IPS DF 19.7 (cell line): ENCODE data around the gene PDE4D.
A peak's percentile ranks its signal among the peaks of the same experiment; 100 is the strongest.
"Not testable (repeated sequence)": the region's sequence is repeated elsewhere in the genome, so short reads cannot be mapped to it uniquely, and the experiment has no call there.

Experiments
- DNase-seq: peaks from one replicate; pipeline ENCODE4 v3.0.0-alpha.2; 2013; ENCODE audit warnings: low read depth, low spot score

PDE4D gene

DNA sequence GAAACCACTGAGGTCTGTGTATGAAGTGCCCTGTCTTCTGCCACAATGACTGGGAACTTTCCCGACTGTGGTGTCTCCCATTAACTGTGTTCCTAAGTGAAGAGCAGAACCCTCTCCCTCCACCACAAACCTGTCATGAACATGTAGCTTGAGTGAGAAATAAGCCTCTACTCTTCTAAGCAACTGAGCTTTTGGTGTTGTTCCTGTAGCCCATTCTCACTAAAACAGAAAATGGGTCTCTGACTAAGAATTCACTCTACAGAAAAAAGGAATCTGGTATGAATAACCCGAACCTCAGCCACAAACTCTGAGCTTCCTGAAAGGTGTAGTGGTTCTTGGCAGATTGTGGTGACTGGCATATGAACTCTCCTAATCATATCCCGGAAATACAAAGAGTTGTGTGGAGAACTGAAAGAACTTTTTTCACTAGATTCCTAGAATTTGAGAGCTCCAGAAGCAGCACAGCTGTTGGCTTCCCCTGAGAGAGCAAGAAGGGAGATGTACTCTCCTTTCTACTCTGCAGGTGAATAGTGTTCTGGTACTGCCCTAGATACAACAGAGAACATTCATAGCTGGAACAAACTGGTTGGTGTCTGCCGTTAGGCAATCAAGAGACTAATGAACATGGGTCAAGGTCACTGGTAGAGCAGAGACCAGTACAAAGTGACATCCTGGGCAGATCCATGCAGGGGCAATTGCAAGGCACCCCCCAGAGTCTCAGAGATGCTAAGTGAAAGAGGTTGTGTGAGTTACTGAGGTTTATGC is 283.8 kb downstream of the PDE4D start:
- no peak for DNase-seq

DNA sequence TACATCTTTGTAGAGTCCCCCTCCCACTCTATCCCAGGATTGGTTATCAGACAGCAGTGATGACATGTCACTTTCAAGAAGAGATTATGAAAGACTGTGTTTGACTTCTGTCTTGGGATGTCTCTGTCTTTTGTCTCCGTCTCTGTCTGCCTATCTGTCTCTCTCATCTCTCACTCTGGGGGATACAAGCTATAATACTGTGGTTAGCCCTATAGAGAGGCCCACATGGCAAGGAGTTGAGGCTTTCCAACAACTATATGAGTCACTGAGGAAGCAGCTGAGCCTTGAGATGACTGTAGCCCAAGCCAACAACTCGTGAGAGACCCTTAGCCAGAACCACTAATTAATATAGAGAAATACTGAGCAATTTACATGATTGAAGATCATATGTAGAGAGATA is 284.8 kb downstream of the PDE4D start:
- no peak for DNase-seq

DNA sequence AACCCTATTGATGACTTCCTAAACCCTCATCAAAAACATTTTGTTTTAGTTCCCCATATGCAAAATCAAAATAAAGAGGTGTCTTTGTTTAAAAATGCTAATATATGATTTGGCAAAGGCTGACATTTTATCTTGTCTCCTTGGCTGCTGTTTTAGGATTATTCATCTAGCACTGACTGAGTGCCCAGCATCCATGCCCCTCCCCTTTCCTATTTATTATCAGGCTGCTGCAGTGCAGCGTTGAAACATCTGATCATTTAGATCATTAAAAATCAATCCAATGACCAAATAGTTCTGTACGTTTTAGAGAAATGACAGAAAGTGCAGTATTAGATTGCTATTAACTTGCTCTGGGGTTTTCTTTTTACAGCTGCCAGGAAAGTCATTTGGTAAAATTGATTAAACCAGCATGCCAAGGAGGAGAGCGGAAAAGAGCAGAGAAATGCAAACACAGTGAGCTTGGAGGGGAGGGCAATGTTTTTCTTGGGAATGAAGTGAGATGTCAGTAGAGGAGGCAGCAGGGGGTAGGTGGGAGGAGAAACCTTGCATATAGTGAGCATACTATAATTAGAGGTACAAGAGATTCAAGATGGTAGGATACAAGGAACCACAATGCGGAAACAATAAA is 286.3 kb downstream of the PDE4D start:
- DNase-seq = no peak

DNA sequence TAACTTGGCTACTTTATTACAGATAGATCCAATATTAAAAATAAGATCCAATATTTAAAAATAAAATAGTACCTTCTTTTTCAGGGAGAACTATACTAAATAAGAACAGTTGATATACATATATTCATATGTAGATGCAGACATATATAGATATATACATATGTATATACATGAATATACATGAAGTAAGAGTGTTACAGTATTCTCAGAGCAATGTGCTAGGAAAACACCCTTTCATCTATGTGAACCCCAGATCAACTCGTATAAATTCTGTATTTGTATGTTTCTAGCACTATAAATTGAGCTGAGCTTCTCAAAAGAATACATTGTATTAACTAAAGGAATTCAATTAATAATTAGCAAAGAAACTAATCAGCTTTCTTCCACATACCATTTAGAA is 287.6 kb downstream of the PDE4D start:
- DNase-seq = no peak

DNA sequence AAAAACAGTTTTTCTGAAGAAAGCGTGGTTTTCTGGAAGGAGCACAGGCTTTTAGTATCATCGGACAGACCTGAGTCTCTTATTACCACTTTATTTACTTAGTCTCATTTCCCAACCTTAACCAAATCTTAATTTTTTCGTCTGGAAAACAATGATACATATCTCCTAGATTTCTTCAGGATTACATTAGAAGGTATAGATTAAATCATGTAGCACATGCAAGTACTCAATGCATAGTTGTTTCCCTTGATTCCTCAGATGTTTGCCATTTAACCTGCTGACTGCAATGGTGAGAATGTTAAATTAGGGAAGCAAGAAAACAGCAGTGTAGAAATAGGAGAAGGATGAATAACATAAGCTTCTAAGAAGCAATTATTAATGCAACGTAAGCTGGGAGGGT is 289.4 kb downstream of the PDE4D start:
- no peak for DNase-seq

DNA sequence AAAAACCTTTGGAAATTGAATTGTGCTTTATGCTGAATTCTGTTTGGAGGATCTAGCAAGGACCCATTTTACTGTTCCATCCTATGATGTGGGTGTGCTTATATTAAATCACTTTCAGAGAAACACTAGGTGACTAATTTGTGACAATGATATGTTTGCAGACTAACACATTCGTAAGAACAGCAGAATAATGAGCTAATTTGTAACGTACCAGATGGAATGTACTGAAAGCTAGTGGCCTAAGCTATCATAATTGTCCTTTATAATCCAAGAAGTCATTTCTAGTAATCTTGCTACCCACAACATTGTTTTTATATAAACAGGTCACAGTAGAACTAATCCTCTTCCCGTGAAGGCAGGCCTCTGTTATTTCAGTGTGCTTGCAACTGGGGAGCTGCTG is 292.5 kb downstream of the PDE4D start:
- DNase-seq = no peak

DNA sequence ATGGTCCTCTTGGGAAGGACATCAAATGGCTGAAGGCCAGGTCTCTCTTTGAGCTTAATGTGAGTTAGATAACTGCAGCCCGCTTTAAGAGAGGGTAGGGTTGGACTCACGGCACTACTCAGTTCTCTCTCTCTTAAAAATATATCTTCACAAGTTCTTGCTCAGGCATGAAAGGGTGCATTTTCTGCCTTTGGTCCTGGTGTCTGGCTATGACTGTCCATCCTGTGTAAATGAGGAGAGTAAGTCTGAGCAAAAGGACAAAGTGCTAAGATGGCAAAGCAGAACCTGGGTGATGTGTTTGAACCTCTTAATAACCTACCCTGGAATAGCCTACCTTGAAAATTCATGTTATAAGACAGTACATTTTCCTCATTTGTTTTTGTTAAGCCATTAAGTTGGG is 293.4 kb downstream of the PDE4D start:
- DNase-seq = no peak

DNA sequence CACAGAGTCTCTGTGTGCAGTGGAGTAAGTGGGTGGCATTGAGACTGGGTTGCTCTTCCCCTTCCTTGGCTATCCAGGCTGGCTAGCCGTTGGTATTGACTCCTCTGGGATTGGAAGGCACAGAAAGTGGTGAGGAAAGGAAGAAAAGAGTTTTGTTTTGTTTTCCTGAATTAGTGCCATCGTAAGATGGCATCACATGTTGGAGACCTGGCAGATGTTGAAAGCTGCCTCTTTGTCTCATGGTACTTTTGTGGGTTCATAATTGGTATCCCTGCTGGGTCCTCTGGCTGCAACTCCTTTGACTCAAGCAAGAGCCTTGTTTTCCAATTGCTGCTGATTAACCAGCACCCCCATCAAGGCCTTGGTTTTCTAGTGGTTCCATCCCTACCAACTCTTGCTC is 293.8 kb downstream of the PDE4D start:
- no peak for DNase-seq

DNA sequence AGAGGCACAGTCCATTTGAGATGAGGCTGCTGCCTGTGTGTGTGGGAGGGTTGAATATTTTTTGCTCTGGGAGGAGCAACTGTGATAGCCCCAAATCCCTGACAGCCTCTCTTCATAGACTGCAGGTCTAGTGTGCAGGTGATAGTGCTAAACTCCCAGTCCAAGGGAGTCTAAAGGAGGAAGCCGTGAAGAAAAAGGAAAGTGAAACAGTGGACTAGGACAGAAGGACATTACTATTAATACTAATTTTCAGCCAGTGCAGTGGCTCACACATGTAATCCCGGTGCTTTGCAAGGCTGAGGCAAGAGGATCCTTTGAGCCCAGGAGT is 295.0 kb downstream of the PDE4D start:
- DNase-seq = no peak

DNA sequence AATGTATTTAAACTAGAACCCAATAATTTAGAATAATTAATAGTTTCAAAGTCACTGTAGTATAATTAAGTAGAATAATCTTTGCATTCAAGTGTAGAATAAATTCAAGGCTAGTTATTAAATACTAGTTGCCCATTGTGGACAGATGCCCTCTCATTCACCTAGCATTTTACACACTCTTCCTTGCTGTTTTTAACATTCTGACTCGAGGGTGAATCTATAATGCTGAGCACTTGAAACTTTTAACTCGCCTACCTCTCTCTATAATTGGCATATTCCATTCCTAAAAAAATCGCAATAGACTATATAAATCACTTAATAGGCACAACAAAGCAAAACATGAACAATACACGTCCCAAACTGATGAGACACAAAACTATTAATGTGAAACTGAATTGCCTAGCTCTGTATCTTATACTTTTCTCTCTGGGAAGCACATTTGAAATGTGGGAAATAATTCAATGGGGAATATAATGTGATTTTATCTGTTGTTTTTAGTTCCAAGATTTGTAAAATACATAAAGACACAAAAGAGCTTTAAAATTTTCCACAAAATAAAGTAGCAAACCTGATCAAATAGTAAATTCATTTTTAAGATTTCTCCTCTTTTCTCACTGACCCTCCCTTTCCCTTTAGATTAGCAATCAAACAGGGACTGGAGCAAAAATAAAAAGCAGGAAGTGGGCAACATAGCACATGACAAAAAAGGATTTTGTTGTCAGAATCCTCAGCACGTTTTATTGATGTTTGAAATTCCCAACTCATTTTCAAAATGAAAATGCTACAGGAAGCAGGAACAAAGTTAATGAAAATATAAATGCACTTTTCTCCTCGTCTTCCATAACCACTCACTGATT is 295.6 kb downstream of the PDE4D start:
- DNase-seq = no peak

DNA sequence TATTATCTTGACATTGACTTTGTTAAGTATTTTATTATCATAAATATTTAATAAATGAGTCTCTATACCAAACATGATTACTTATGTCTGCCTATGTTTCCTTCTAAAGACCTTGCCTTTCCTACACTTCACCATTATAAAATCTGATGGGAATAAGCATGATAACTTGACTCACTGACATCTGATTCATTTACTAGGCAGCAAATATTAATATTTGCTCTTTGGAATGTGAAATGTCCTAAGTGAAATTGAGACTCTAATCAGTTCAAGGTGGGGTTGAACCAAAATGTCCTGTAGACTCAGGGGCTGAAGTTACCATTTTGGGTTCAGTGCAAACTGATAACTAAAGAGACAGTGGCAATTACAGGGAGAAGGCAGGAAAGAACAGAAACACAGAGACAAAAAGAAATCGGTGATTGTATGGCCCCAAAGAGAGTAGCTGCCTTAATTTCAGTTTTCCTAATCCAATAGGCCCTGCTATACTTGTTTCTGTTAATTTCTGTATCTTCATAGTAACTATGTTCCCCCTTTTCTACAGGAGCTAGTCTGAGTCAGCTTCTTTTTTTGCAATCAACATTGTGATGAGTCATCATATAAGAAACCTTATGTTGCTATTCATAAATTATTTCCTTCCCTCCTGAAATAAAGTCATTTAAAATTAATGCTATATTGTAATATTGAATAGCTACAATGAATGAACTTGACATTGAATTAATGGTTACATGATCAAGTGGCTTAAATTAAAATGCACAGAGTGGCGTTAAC is 296.8 kb downstream of the PDE4D start:
- no peak for DNase-seq

DNA sequence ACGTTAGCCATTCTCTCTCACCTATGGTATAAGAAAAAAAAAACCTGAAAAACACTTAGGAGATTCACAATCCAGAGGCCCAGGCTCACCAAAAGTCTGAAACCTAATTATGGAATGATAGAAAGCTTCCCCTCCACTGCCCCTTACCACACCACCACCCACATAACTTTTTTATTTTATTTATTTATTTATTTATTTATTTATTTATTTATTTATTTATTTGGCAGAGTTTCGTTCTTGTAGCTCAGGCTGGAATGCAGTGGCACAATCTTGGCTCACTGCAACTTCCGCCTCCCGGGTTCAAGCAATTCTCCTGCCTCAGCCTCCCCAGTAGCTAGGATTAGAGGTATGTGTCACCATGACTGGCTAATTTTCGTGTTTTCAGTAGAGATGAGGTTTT is 299.4 kb downstream of the PDE4D start:
- DNase-seq = not testable (repeated sequence)

DNA sequence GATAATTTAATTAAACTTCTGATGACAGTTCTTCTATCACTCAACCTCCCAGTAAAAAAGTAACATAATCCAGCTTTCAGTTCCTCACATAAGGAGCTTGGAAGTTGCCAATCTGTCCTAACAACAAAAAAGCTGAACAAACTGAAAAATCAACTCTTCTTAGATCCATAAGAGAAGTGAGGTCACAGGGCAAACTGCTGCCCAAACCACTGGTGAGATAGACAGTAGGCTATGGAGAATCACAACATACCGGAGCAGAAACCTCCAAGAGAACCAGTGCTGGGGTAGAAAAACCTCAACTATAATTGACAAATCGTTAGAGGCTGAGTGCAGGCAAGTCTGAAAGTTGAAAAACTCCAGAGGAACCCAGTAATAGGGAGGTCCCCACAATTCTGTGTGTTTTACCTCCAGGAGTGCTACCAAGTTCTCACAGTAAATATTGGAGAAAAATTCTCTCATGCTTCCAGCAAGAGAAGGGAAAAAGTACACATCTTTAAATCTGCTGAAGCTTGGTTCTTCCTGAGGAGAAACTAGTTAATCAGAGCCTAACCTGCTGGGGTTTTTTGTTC is 300.0 kb downstream of the PDE4D start:
- no peak for DNase-seq

DNA sequence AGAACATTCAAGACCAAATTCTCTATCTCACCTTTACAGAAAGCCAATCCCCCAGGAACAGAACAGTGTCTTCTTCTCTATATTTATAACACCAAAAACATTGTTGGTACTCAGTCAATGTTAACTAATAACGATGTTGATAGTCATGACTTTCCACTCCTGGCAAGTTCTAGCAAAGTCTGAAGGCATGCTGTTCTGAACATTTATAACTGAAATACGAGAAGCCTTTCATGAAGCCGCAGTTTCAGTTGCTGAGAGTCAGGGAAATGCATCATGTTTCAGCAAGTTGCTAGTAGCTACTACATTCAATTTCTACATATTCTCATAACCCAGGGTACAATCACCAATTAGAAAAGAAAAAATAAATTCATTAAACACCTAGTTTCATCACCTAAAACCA is 301.4 kb downstream of the PDE4D start:
- no peak for DNase-seq

DNA sequence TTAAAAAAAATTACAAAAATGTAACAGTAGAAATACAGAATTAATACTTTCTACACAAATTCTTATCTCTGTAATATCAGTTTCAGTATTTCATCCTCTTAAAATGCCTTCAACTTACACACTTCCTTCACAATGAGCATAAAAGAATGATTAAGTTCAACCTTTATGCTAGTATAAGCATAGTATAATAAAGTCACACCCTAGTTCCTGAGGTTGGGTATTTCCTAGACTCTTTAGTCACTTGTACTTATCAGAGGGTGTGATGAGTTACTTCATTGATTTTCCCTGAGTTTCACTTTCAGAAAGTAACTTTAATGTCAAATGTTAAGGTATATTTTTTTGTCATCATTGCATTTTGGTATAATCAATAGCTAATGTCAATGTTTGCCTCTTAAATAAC is 302.4 kb downstream of the PDE4D start:
- DNase-seq = no peak

DNA sequence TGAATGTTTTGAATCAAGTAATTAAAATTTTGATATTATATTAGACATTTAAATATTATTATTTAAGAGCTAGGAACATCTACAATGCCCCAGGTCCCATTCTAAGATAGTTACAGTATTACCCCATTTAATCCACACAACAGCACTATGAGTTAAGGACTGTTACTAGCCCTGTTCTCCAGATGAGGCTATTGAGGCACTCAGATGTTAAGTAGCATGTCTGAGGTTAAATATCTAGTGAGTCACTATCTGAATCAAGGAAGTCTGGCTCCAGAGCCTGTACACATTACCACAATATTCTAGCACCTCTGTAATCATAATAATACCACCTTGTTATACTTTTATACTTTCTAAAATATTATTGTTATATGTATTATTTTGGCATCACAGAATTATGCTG is 304.6 kb downstream of the PDE4D start:
- no peak for DNase-seq

DNA sequence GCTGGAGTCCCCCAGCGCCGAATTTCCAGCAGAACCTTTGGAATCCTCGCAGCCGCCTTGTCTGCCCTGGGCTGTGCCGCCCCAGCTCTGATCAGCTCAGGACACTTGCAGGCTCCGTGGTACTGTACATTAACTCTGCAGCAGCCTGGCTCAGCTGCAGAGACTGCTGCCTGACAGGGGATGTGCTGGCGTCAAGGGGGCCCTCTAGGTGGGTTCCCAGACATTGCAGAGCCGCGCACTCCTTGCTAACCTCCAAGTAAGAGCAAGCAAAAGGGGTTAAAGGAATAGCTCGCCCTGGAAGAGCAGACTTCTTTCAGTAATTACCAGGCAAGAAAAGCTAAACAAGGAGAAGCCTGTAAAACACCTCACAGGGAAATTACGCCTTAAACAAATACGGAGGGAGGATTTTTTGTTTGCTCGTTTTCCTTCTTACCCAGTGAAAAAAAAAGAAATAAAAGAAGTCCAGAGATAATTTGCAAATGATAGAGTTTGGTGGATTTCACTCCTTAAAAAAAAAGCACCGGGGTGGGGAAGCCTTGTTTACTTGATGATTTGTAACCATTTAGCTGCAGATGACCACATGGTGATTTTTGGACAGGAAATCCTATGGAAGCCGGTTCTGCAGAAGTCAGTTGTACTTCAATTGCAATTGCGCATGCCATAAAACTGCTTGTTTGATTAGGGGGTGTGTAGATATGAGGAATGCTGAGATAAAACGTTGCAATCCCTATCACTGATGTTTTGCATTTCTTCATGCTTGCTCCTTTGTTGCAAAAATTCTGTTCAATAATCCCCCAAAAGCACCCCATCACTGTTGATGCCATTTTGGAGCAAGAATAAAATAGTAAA is 305.8 kb downstream of the PDE4D start:
- DNase-seq = peak; percentile 61

DNA sequence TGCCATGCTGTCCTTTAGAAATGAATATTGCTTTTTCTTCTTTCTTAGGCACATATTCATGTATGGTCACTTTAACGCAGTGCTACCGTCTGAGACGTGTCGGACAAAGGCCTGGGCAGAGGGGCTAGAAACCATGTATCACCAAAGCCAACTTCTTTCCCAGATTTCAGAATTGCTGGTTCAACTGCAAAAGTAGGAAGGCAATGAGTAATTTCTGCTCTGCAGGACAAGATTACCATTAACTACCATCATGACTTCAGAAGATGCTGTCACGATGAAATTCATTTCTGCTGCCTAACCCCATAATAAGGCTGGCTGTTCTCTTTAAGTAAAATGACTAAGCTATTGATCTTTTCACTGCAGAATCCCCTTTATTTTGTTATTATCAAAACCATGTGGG is 306.7 kb downstream of the PDE4D start:
- no peak for DNase-seq

DNA sequence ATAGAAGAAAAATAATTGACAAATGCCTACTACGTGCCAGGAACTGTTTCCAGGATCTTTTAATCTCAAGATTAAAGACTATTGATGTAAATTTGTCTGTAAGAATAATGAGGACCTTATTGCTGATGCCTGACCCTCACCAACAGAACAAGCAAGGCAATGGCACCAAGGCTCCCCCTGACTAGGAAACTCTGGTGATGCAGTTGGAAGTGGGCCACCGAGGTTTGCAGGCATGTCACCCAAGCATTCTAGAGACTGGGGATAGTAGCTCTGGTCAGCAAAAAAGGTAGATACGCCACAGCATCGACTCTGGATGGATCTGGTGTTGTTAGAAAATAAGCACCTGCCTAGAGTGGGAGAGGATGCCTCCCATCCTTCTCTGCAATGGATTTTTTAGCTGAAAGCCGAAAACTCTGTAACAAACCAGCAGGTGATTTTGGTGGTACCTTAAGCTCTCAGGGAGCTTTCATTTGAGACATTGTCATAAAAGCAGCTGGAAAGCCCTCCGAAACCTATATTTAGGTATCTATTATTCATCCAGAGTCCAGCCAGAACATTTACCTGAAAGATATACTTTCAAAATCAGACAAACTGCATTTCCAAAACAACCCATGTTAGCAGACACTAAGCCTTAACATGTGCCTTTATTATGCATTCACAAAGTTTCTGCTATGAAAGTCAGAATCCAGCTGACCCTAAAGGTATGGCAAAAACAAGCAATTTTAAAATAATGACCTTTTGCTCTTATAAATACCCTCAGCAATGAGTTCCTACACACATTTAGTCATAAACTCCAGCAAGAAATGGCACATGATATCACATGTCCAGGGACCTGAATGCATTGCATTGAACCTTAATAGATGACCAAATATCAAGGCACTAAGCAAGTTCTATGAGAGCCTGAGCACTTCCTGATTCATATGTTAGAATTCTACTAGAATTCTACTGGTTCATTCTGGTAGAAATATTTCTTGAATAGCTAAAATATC is 308.4 kb downstream of the PDE4D start:
- DNase-seq = no peak
